Measurements from ENCODE around the gene GID4.

- no peak for TF ChIP-seq POLR2AphosphoS5 (IDR thresholded peaks at IDR 0.05; ENCODE audit: low read depth, low read length)
- no peak for TF ChIP-seq SIN3A (IDR thresholded peaks at IDR 0.05; ENCODE audit: borderline replicate concordance, insufficient read depth, low read length)
- TF ChIP-seq TAF1 (IDR thresholded peaks at IDR 0.05; ENCODE audit: borderline replicate concordance, insufficient read depth, low read length) = no peak
These were observed 60.3 kb downstream of the GID4 start for GRCh38 chr17:18099516-18099915.
